Hypothalamus (tissue), 51 donors: Measurements from ENCODE around the gene FANCC.

ENCODE experiments used
- DNase-seq, 51 donors: peaks; one replicate each; lab custom pipeline; 2025; lab: John Stamatoyannopoulos, UW

FANCC gene

GRCh38 chr9:95202076-95202681, 115.3 kb downstream of the FANCC start:
- no peak for DNase-seq

- no peak for DNase-seq
These were observed 116.3 kb downstream of the FANCC start for GRCh38 chr9:95201206-95201605.

GRCh38 chr9:95197692-95198271, 119.7 kb downstream of the FANCC start:
- peak in 1 of 51 donors; percentile 15 for DNase-seq

GRCh38 chr9:95193480-95193879, 124.0 kb downstream of the FANCC start:
- DNase-seq, result no peak

GRCh38 chr9:95193067-95193466, 124.4 kb downstream of the FANCC start:
- no peak for DNase-seq

GRCh38 chr9:95192631-95193030, 124.9 kb downstream of the FANCC start:
- DNase-seq, result no peak

GRCh38 chr9:95190413-95190812, 127.1 kb downstream of the FANCC start:
- DNase-seq, result no peak

GRCh38 chr9:95189251-95190098, 128.0 kb downstream of the FANCC start:
- no peak for DNase-seq

GRCh38 chr9:95188459-95188858, 129.1 kb downstream of the FANCC start:
- no peak for DNase-seq

- no peak for DNase-seq
These were observed 131.6 kb downstream of the FANCC start for GRCh38 chr9:95185956-95186355.

GRCh38 chr9:95182854-95183563, 134.5 kb downstream of the FANCC start:
- peak in 1 of 51 donors; percentile 4 for DNase-seq

- DNase-seq, result no peak
These were observed 135.7 kb downstream of the FANCC start for GRCh38 chr9:95181835-95182234.

GRCh38 chr9:95181226-95181818, 136.2 kb downstream of the FANCC start:
- no peak for DNase-seq

- DNase-seq, result no peak
These were observed 139.9 kb downstream of the FANCC start for GRCh38 chr9:95177617-95178016.

- no peak for DNase-seq
These were observed 140.7 kb downstream of the FANCC start for GRCh38 chr9:95176755-95177319.

GRCh38 chr9:95175523-95175922, 142.0 kb downstream of the FANCC start:
- no peak for DNase-seq

GRCh38 chr9:95174038-95174437, 143.5 kb downstream of the FANCC start:
- DNase-seq, result no peak

GRCh38 chr9:95171596-95171995, 145.9 kb downstream of the FANCC start:
- DNase-seq, result no peak

- DNase-seq, result no peak
These were observed 146.5 kb downstream of the FANCC start for GRCh38 chr9:95171001-95171400.

GRCh38 chr9:95167998-95168397, 149.5 kb downstream of the FANCC start:
- DNase-seq, result peak in 1 of 51 donors; percentile 5
